Hindlimb muscle (tissue), 1 donor: ENCODE results near the gene PSEN1. TPM values are rescaled to one million over a fixed set of nuclear protein-coding genes. Genes with fewer than 3 reads are reported as not detected.

Source experiments
- polyA plus RNA-seq: library from polyadenylated mRNA; unstranded; fragments of 120-200 nt; gene quantifications from one replicate; pipeline ENCODE4 v1.2.1, GENCODE V29; 2013; ENCODE audit not compliant: insufficient read length

The PSEN1 gene
- polyA plus RNA-seq, 1 donor: 30.6 TPM

Other genes starting within 250 kb of the PSEN1 start
- gene DPF3, start 242.4 kb upstream of the PSEN1 start, polyA plus RNA-seq: 4.5 TPM
- 12.3 TPM for gene DCAF4, start 210.0 kb upstream of the PSEN1 start, polyA plus RNA-seq
- gene ZFYVE1, start 109.4 kb upstream of the PSEN1 start, polyA plus RNA-seq: 15.9 TPM
- 76.6 TPM for gene RBM25, start 78.0 kb upstream of the PSEN1 start, polyA plus RNA-seq
- 2.4 TPM for gene PAPLN, start 101.0 kb downstream of the PSEN1 start, polyA plus RNA-seq